Fibroblast of pulmonary artery (primary cell): ENCODE results near the gene MRPL10.

Source experiments
- DNase-seq: peaks from one replicate; pipeline ENCODE4 v3.0.0-alpha.2; 2010; ENCODE audit warnings: low read depth
- H3K4me3 ChIP-seq: replicated peaks from 2 replicates; pipeline ENCODE4 v1.5.1; 2011; ENCODE audit warnings: low read depth, mild to moderate bottlenecking, control low read depth, low read length, moderate library complexity
- CTCF ChIP-seq: IDR thresholded peaks from 2 replicates; pipeline ENCODE4 v1.5.1; 2011; ENCODE audit warnings: mild to moderate bottlenecking, control low read depth, low read length, inconsistent platforms; ENCODE audit errors: missing control alignments

MRPL10 gene

GRCh38 chr17:47875011-47875985 lies 44.0 kb upstream of the MRPL10 start:
- DNase-seq, result no peak
- no peak for TF ChIP-seq CTCF
- no peak overlapping the region for H3K4me3 ChIP-seq

GRCh38 chr17:47873200-47874090 lies 42.1 kb upstream of the MRPL10 start:
- H3K4me3 ChIP-seq, result no peak overlapping the region
- TF ChIP-seq CTCF, result no peak
- DNase-seq, result no peak

- no peak for TF ChIP-seq CTCF
- DNase-seq, result no peak
- H3K4me3 ChIP-seq, result no peak overlapping the region
Measured at GRCh38 chr17:47872651-47873161, 41.4 kb upstream of the MRPL10 start.

- H3K4me3 ChIP-seq, result no peak overlapping the region
- no peak for DNase-seq
- no peak for TF ChIP-seq CTCF
Measured at GRCh38 chr17:47872019-47872650, 40.8 kb upstream of the MRPL10 start.

GRCh38 chr17:47871048-47871447 lies 39.7 kb upstream of the MRPL10 start:
- TF ChIP-seq CTCF, result no peak
- DNase-seq, result no peak
- no peak overlapping the region for H3K4me3 ChIP-seq

- H3K4me3 ChIP-seq, result no peak overlapping the region
- no peak for TF ChIP-seq CTCF
- DNase-seq, result no peak
Measured at GRCh38 chr17:47870056-47870455, 38.7 kb upstream of the MRPL10 start.
